ENCODE measurements around the gene NME1.
"Not testable (repeated sequence)": the region's sequence is repeated elsewhere in the genome, so short reads cannot be mapped to it uniquely, and the experiment has no call there.

Gene NME1

DNA sequence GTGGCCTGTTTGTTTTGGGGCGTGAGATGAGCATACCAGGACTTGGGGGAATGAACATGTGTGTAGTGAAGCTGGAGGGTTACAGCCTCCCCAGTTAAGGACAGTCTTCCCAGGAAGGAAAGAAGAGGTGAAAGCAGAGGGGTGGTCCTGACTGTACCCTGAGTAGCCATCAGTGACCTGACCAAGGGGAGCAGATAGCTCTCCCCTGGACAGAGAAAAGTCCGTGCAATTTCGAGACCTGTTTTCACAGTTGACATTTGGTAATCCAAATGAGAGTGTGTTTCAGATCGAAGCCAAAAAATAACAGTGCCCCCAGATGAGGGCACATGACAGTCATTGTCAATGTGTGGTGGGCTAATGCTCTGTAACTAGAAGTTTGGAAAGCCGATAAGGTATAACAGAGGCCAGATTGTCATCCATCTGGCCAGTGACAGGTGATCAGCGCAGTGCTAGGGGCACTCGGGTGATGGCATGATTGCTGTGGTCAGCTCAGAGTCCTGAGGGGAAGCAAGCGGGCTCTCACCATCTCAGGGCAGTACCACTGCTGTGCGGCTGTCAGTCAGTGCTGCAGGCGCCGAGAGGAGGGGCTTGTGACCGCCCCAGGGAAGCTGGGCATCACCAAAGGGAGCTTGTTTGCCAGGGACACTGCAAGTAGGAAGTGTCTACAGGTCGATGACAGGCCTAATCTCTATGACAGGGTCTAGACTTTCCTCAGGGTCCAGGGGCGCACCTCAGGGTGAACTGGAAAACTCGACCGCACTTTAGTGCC is 11.7 kb downstream of the NME1 start:
- no peak for TF ChIP-seq POLR2A (IDR thresholded peaks at IDR 0.05; ENCODE audit: low read depth, low read length)
- no peak for DNase-seq (ENCODE audit: insufficient read length, low spot score)
- no peak for FAIRE-seq

DNA sequence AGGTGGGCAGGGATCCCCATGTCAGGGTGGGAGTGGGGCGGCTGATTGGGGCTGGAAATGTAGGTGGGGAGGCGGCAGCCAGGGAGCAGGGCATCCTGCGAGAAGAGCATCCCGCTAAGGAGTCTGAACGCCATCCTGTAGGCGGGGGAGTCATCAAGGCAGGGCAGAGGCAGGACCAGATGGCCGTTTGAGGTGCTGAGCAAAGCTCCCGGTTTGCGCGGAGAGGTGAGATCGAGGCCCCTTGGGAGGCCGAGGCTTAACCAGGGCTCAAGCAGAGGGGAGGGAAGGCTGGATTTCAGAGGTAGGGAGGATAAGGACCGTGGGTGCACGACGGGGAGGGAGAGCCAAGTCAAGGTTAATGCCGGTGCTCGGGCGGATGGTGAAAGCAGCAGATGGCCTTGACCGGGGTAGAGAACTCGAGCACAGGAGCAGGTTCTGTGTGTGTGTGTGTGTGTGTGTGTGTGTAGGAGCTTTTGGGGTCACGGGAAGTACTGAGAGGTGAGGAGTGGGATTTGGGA is 12.4 kb downstream of the NME1 start:
- no peak for TF ChIP-seq POLR2A (IDR thresholded peaks at IDR 0.05; ENCODE audit: low read depth, low read length)
- FAIRE-seq (no peak), DNase-seq (ENCODE audit: insufficient read length, low spot score) (no peak)

DNA sequence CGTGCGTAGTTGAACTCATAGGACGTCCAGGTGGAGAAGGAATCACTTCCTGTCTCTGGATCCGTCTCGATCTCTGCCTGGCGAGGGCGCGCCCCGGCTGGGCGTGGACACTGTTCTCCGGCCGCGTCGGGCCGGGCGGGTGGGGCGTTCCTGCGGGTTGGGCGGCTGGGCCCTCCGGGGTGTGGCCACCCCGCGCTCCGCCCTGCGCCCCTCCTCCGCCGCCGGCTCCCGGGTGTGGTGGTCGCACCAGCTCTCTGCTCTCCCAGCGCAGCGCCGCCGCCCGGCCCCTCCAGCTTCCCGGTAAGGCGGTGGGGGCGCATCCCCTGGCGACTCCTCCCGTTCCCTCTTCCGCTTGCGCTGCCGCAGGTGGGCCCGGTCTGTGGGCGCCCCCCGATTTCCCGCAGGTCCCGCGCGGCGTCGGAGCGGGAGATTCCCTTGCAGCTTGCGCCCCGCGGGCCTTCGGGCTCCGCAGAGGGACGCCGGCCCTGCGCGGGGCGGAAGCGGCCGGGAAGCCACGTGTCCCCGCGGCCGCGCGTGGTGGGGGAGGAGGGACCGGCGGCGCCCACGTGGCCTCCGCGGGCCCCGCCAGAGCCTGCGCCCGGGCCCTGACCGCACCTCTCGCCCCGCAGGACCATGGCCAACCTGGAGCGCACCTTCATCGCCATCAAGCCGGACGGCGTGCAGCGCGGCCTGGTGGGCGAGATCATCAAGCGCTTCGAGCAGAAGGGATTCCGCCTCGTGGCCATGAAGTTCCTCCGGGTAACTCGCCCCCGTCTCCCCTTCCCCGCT is 13.0 kb downstream of the NME1 start, which contains the start of gene NME2:
TSS of gene NME2 (plus strand) at position 214 of the 789 bp plus-strand sequence. CDS start at position 634, 420 bp downstream.
- DNase-seq (ENCODE audit: insufficient read length, low spot score) (peak; percentile 97), FAIRE-seq (no peak)
- peak; percentile 25 for TF ChIP-seq POLR2A (IDR thresholded peaks at IDR 0.05; ENCODE audit: low read depth, low read length)

DNA sequence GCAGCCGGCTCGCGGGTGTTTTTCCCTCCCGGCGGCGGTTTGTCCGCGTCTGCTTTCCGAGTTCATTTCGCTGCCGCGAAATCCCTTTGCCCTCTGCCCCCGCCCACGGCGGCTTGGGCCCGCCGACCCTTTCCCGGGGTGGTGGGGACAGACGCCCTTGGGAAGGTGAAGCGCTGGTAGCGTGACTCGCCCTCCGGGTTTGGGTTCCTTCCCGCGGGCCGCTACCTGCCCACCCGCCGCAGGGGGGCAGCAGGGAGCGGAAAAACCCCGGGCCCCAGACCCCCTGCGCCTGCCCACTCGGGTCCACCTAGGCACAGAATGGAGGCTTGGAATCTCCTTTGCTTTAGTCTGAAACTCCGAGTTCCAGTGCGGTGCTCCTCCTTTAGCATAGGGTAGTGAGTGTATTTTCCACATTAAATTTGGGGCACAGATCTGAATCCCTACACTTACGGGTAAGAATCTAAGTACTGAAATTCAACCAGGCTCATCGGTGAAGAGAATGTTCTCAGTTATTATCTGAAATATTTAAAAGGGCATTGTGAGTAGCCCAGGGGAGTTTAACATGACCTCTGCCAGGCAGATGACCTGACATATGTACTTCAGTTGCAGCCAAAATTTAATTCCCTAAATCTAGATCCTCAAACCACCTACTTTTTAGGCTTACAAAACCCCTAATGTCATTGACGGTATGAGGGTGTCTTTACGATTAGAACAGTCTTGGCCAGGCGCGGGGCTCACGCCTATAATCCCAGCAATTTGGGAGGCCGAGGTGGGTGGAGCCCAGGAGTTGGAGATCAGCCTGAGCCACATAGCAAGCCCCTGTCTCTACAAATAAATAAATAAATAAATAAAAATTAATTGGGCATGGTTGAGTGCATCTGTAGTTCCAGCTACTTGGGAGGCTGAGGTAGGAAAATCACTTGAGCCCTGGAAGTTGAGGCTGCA is 13.9 kb downstream of the NME1 start:
- no peak for TF ChIP-seq POLR2A (IDR thresholded peaks at IDR 0.05; ENCODE audit: low read depth, low read length)
- DNase-seq (ENCODE audit: insufficient read length, low spot score) (peak; percentile 81), FAIRE-seq (no peak)

DNA sequence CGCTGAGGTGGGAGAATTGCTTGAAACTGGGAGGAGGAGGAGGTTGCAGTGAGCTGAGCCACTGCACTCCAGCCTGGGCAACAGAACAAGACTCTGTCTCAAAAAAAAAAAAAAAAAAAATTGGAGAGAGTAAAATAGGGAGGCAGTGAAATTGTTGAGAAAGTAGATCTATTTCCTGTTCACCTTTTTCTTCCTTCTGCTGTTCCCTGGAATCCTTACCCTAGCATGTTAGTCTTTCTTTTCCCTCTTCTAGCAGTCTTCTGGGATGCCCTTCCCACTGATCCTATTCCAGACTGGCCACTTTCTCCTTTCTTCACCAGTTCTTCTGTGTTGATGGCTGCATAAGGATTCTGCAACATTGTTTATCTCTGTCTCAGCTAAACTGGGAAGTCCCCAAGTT is 16.0 kb downstream of the NME1 start:
- FAIRE-seq (no peak), DNase-seq (ENCODE audit: insufficient read length, low spot score) (no peak)
- no peak for TF ChIP-seq POLR2A (IDR thresholded peaks at IDR 0.05; ENCODE audit: low read depth, low read length)

DNA sequence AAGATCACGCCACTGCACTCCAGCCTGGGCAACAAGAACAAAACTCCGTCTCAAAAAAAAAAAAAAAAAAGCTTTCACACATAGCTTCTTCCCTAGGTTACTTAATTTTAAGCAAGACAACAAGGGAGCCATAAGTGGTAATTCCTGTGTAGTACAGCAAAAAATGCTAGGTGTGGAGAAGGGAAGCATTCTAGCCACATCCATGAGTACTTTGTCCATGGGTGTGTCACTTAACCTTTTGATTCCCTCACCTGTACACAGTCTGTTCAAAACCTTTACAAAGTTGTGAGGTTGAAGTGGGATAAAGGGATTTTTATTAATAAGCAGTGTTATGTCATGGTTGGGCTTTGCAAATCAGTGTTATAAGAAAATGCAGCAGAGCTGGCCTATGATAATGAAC is 17.4 kb downstream of the NME1 start:
- DNase-seq (ENCODE audit: insufficient read length, low spot score): no peak
- no peak for FAIRE-seq

DNA sequence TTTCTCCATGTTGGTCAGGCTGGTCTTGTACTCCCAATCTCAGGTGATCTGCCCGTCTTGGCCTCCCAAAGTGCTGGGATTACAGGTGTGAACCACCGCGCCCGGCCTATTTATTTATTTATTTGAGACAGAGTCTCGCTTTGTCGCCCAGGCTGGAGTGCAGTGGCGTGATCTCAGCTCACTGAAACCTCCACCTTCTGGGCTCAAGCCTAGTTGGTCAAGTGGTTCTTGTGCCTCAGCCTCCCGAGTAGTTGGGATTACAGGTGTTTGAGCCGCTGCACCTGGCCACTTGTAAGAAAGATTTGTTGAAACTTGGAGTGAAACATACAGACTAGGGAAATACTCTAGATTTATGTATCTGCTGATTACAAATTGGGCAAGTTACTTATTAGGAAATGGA is 18.7 kb downstream of the NME1 start:
- not testable (repeated sequence) for FAIRE-seq; DNase-seq (ENCODE audit: insufficient read length, low spot score)

More for the DNA sequence above, 17.4 kb downstream of the NME1 start:
- no peak for TF ChIP-seq POLR2A (IDR thresholded peaks at IDR 0.05; ENCODE audit: low read depth, low read length)

DNA sequence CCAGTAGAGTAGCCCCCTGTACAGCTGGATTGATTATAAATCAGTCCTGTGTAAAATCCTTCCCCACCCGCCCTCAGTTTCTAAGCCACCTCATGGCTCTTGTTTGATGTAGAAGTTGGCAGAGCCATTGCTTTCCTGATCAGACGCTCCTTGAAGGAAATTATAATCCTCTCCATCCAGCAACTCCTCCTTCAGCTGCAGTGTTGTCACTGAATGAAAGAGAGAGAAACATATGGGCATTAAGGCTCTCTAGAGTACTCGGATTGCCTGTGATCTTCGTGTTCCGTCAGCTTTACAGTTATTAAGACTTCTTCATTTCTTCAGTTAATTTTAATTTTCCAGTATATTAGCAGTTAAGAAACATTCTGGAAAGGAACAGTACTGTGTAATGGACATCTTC is 27.1 kb downstream of the NME1 start:
- no peak for TF ChIP-seq POLR2A (IDR thresholded peaks at IDR 0.05; ENCODE audit: low read depth, low read length)
- FAIRE-seq: no peak

DNA sequence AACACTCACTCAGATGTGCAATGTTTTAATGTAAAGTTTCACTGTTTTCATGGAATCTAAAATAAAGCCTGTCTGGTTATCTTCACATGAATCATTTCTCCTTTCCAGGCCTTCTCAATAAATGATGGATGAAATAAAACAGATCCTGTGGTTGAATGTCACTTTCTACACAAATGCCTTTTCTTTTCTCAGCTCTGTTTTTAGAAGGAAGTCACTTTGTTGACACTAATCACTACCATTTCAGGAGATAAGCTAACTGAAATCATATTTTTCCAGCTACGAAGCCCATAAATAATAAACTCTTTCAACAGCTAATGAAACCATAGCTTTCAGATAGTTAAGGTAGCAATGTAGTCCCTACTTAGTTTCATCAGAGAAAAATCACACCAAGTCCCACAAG is 30.8 kb downstream of the NME1 start:
- FAIRE-seq (peak; percentile 84), DNase-seq (ENCODE audit: insufficient read length, low spot score) (no peak)
- no peak for TF ChIP-seq POLR2A (IDR thresholded peaks at IDR 0.05; ENCODE audit: low read depth, low read length)

More for the DNA sequence above, 27.1 kb downstream of the NME1 start:
- no peak for DNase-seq (ENCODE audit: insufficient read length, low spot score)

DNA sequence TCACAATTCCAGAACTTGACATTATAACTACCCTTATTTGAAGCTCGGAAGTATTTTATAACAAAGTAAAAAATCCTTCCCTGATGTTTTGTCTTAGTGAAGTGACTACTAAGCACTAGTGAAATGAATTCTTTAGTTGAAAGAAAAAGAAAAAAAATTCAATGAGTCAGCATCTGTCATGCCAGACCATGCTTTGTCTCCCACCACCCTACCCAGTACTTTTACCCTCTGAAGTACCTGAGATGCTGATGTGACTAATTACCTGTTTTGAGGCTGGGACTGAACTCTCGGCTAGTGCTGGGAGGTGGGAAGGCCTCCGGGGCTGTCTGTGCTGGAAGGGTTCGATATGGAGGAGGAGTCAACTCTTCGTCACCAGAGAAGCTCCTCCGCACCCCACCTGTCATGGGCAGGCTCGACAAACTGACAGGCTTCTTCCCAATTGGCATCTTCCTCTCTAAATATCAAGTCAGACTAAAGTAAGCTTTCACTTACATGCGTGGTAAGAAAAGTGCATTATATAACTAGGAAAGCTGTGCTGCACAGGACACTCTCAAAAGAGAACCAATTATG is 32.5 kb downstream of the NME1 start:
- FAIRE-seq: peak; percentile 53
- TF ChIP-seq POLR2A (IDR thresholded peaks at IDR 0.05; ENCODE audit: low read depth, low read length): no peak
- DNase-seq (ENCODE audit: insufficient read length, low spot score): no peak

DNA sequence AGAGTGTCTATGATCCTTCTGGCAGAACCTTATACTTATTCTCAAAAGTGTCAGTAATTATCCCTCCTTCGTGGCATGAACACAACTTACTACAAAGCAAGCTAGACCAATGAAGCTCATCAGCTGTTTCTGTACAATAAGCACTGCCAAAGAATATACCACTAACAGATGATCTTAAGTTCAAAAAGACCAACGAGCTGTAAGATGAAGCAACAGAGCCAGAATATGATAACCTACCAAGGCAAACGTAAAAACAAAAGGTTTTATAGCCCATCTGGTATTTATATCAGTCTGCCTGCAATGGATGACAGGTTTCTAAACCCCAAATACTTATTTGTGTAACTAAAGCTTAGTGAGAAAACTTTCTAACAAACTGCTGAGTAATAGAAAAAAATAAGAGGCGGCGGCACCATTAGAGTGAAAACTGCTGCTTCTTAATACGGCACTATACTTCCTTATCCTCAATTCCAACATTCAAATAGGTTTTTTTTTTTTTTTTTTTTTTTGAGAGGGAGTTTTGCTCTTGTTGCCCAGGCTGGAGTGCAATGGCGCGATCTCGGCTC is 35.0 kb downstream of the NME1 start:
- no peak for FAIRE-seq
- no peak for DNase-seq (ENCODE audit: insufficient read length, low spot score)
- TF ChIP-seq POLR2A (IDR thresholded peaks at IDR 0.05; ENCODE audit: low read depth, low read length): no peak

DNA sequence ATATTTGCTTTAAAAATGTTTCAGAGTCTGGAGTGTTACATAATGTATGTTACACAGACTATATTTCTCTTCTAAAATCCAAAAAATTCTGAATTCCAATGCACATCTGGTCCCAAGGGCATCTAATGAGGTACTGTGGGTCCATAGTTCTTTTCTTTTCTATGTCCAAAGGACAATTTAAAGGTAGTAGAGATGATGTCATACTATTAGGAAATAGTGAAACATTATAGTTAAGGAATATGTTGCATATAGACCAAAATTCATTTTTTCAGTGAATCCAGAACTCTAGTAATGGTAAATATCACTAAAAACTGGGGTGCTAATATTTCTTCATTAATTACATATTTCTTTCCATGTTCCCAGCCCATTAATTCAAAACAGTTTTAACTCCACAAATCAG is 35.8 kb downstream of the NME1 start:
- no peak for FAIRE-seq
- DNase-seq (ENCODE audit: insufficient read length, low spot score): no peak
- TF ChIP-seq POLR2A (IDR thresholded peaks at IDR 0.05; ENCODE audit: low read depth, low read length): no peak

DNA sequence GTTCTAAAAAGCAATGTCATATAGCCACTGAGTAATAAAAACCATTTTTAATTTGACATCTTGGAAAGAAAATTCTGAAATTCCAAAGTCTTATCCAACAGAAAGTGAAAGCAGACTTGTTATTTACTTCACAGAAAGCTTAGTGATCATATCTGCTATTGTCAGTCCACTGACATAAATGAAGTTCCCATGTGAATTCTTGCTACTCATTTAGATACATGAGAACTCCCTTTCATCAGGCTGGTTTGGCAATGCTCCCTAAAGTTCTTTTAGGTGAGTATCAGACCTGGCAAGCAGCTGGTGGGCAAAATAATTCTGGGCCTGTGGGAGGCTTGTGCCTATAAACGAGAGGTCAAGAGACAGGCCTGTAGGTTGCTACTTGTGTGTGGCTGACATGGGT is 36.3 kb downstream of the NME1 start:
- no peak for DNase-seq (ENCODE audit: insufficient read length, low spot score)
- no peak for TF ChIP-seq POLR2A (IDR thresholded peaks at IDR 0.05; ENCODE audit: low read depth, low read length)
- peak; percentile 15 for FAIRE-seq
